ENCODE measurements around the gene SAMD10. TPM values are rescaled to one million over a fixed set of nuclear protein-coding genes. Genes with fewer than 3 reads are reported as not detected.

SAMD10 gene
- total RNA-seq, 6 donors from 2014 or later, result 2.6 to 7.2 (median 4.7) TPM

- WGBS, 2 donors, result 59 to 68% methylated on average over 11 to 15 of the region's 15 CpGs
- peaks cover 30 to 46% (median 40%) of the 10 kb centered on the region in 4 donors for H3K4me1 ChIP-seq
- no peak for TF ChIP-seq EP300 (IDR thresholded peaks at IDR 0.05)
- no peak for TF ChIP-seq POLR2AphosphoS5 (IDR thresholded peaks at IDR 0.05)
- TF ChIP-seq, protein P1, sequence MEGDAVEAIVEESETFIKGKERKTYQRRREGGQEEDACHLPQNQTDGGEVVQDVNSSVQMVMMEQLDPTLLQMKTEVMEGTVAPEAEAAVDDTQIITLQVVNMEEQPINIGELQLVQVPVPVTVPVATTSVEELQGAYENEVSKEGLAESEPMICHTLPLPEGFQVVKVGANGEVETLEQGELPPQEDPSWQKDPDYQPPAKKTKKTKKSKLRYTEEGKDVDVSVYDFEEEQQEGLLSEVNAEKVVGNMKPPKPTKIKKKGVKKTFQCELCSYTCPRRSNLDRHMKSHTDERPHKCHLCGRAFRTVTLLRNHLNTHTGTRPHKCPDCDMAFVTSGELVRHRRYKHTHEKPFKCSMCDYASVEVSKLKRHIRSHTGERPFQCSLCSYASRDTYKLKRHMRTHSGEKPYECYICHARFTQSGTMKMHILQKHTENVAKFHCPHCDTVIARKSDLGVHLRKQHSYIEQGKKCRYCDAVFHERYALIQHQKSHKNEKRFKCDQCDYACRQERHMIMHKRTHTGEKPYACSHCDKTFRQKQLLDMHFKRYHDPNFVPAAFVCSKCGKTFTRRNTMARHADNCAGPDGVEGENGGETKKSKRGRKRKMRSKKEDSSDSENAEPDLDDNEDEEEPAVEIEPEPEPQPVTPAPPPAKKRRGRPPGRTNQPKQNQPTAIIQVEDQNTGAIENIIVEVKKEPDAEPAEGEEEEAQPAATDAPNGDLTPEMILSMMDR (IDR thresholded peaks at IDR 0.05), result no peak
- no peak for TF ChIP-seq POLR2A (IDR thresholded peaks at IDR 0.05)
These were observed 919 bp upstream of the SAMD10 start for GRCh38 chr20:63980317-63980805.

DNA sequence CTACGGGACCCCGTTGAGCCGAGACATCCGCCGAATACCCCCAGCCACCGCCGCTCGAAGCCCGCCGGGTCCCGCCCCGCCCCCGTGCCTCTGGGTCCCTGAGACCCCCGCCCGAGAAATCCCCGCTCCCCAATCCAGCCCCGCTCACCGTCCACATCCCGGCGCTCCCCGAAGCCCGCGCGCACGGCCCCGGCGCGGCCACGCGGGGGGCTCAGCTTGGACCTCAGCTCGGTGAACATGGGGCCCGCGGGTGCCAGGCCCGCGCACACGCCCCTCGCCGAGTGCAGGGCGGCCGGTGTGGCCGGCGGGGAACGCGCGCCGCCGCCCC is 249 bp downstream of the SAMD10 start:
- H3K4me1 ChIP-seq, result peaks cover 31 to 51% (median 41%) of the 10 kb centered on the region in 4 donors
- no CpG with 5 or more reads among the region's 47 CpGs for WGBS, 2 donors
- peak overlapping the region; percentile 74 to 90 (median 82) for H3K27ac ChIP-seq

More at GRCh38 chr20:63980317-63980805, 919 bp upstream of the SAMD10 start:
- DNase-seq, result no peak
- Histone ChIP-seq H3K9me3 (no peaks in the 10 kb centered on the region), H3K36me3 (peaks cover 10 to 25% (median 16%) of the 10 kb centered on the region in 4 donors), H3K27me3 (no peaks in the 10 kb centered on the region), H3K4me3 (peak overlapping the region in 3 of 4 donors; percentile 89 to 96 (median 92)), H3K27ac (peak overlapping the region; percentile 84 to 90 (median 86))
- peak; percentile 11 to 38 for ATAC-seq (ENCODE audit: low FRiP score in 2 of 2)

GRCh38 chr20:63978319-63979228 is 868 bp downstream of the SAMD10 start:
- 6 to 22% methylated on average over 7 to 50 of the region's 52 CpGs for WGBS, 2 donors
- H3K4me1 ChIP-seq, result peaks cover 34 to 57% (median 47%) of the 10 kb centered on the region in 4 donors
- peaks cover 0 to 7% (median 1%) of the 10 kb centered on the region in 4 donors for H3K36me3 ChIP-seq
- peak; percentile 23 to 28 for ATAC-seq (ENCODE audit: low FRiP score in 2 of 2)
- peak overlapping the region; percentile 55 to 96 (median 68) for H3K4me3 ChIP-seq
- H3K9me3 ChIP-seq, result no peaks in the 10 kb centered on the region
- H3K27ac ChIP-seq, result peak overlapping the region; percentile 74 to 90 (median 82)
- no peaks in the 10 kb centered on the region for H3K27me3 ChIP-seq
- peak; percentile 19 to 57 for TF ChIP-seq POLR2AphosphoS5 (IDR thresholded peaks at IDR 0.05)
- TF ChIP-seq EP300 (IDR thresholded peaks at IDR 0.05), result no peak
- TF ChIP-seq, protein P1 (IDR thresholded peaks at IDR 0.05), result peak in 1 of 6 experiments; percentile 12
- peak in 1 of 4 donors; percentile 53 for TF ChIP-seq POLR2A (IDR thresholded peaks at IDR 0.05)
- DNase-seq, result peak; percentile 89 to 93

More for the DNA sequence above, 249 bp downstream of the SAMD10 start:
- no peaks in the 10 kb centered on the region for H3K27me3 ChIP-seq
- no peak for ATAC-seq (ENCODE audit: low FRiP score in 2 of 2)
- peaks cover 0 to 13% (median 5%) of the 10 kb centered on the region in 4 donors for H3K36me3 ChIP-seq
- no peaks in the 10 kb centered on the region for H3K9me3 ChIP-seq
- no peak for DNase-seq
- peak overlapping the region; percentile 55 to 96 (median 68) for H3K4me3 ChIP-seq
- no peak for TF ChIP-seq EP300 (IDR thresholded peaks at IDR 0.05)
- no peak for TF ChIP-seq POLR2A (IDR thresholded peaks at IDR 0.05)
- TF ChIP-seq POLR2AphosphoS5 (IDR thresholded peaks at IDR 0.05), result no peak
- TF ChIP-seq, protein P1 (IDR thresholded peaks at IDR 0.05), result no peak

- H3K4me3 ChIP-seq, result no peak overlapping the region
- no peaks in the 10 kb centered on the region for H3K9me3 ChIP-seq
- H3K27ac ChIP-seq, result peak overlapping the region in 3 of 4 donors; percentile 30 to 84 (median 74)
- H3K27me3 ChIP-seq, result no peaks in the 10 kb centered on the region
- DNase-seq (peak in 1 of 2 donors; percentile 76), ATAC-seq (ENCODE audit: low FRiP score in 2 of 2) (no peak)
- TF ChIP-seq POLR2AphosphoS5 (IDR thresholded peaks at IDR 0.05) (no peak), POLR2A (IDR thresholded peaks at IDR 0.05) (no peak), EP300 (IDR thresholded peaks at IDR 0.05) (no peak)
- TF ChIP-seq, protein P1 (IDR thresholded peaks at IDR 0.05), result no peak
- peaks cover 42 to 59% (median 50%) of the 10 kb centered on the region in 4 donors for H3K4me1 ChIP-seq
- WGBS, 2 donors, result 79 to 100% methylated on average over 1 to 16 of the region's 16 CpGs
- peaks cover 0 to under 1% (median 0%) of the 10 kb centered on the region in 4 donors for H3K36me3 ChIP-seq
These were observed 1.6 kb downstream of the SAMD10 start for GRCh38 chr20:63977739-63978276.
